Glutamatergic neuron (in vitro differentiated cells): ENCODE data around the gene FGD4. TPM values are rescaled to one million over a fixed set of nuclear protein-coding genes. Genes with fewer than 3 reads are reported as not detected.
"Not testable (repeated sequence)": the region's sequence is repeated elsewhere in the genome, so short reads cannot be mapped to it uniquely, and the experiment has no call there.

Experiments used
- DNase-seq: peaks from one replicate; pipeline ENCODE4 v3.0.0; 2022
- H3K27ac Mint-ChIP-seq: one replicate; pipeline ENCODE4 v1.8.0; 2020; ENCODE audit warnings: mild to moderate bottlenecking, mixed read lengths, inconsistent platforms; ENCODE audit not compliant: unreplicated experiment
- H3K27me3 Mint-ChIP-seq: one replicate; pipeline ENCODE4 v1.8.0; 2020; ENCODE audit warnings: mild to moderate bottlenecking, moderate library complexity, mixed read lengths, inconsistent platforms; ENCODE audit not compliant: unreplicated experiment
- H3K36me3 Mint-ChIP-seq: one replicate; pipeline ENCODE4 v1.8.0; 2020; ENCODE audit warnings: mild to moderate bottlenecking, mixed read lengths, inconsistent platforms; ENCODE audit not compliant: unreplicated experiment
- H3K4me1 Mint-ChIP-seq: one replicate; pipeline ENCODE4 v1.8.0; 2020; ENCODE audit warnings: mild to moderate bottlenecking, low read depth, mixed read lengths, inconsistent platforms; ENCODE audit not compliant: unreplicated experiment
- H3K4me3 Mint-ChIP-seq: one replicate; pipeline ENCODE4 v1.8.0; 2020; ENCODE audit warnings: mild to moderate bottlenecking, mixed read lengths, inconsistent platforms; ENCODE audit not compliant: unreplicated experiment
- H3K9me3 Mint-ChIP-seq: one replicate; pipeline ENCODE4 v1.8.0; 2020; ENCODE audit warnings: mild to moderate bottlenecking, moderate library complexity, mixed read lengths, inconsistent platforms; ENCODE audit not compliant: unreplicated experiment
- CTCF ChIP-seq: fragments of 200-600 bp; sonication (generic); IDR thresholded peaks from one replicate; pipeline ENCODE4 v1.5.0; 2021; ENCODE audit not compliant: partially characterized antibody, unreplicated experiment
- total RNA-seq: library from RNA; stranded (reverse); fragmentation: NEBNext Ultra II Directional; extraction: Animal tissue kit (Norgen Biotek cat#: 25700); gene quantifications from one replicate; pipeline ENCODE4 v1.2.1, GENCODE V29; 2021; ENCODE audit not compliant: unreplicated experiment

FGD4 gene
- total RNA-seq, 1 donor from 2014 or later, result 105 TPM

DNA sequence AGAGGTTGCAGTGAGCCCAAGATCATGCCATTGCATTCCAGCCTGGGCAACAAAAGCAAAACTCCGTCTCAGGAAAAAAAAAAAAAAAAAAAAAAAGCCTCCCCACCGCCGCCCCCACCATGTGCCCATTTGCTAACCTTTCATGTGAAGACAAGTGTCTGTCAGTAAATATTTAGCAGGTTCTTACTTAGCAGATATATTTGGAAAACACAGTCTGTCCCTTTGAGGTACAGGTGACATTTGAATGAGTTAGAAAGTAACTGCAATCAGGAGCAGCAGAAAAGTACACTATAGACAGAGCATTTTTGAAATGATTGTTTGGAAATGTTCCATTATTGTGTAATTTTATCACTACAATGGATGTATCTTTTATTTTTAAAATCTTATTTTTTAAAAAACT, 119.7 kb downstream of the FGD4 start:
- H3K36me3 Mint-ChIP-seq, result no peaks in the 10 kb centered on the region
- H3K9me3 Mint-ChIP-seq, result peaks cover 1% of the 10 kb centered on the region
- H3K27me3 Mint-ChIP-seq, result no peaks in the 10 kb centered on the region
- no peak overlapping the region for H3K27ac Mint-ChIP-seq
- peaks cover 35% of the 10 kb centered on the region for H3K4me1 Mint-ChIP-seq
- DNase-seq, result no peak
- TF ChIP-seq CTCF, result no peak
- H3K4me3 Mint-ChIP-seq, result no peak overlapping the region

GRCh38 chr12:32522331-32523221, 123.2 kb downstream of the FGD4 start:
- no peak for DNase-seq
- H3K27ac Mint-ChIP-seq, result peak overlapping the region; percentile 41
- H3K36me3 Mint-ChIP-seq, result no peaks in the 10 kb centered on the region

GRCh38 chr12:32525802-32526201, 126.4 kb downstream of the FGD4 start:
- not testable (repeated sequence) for H3K4me3 Mint-ChIP-seq, H3K9me3 Mint-ChIP-seq, DNase-seq, H3K36me3 Mint-ChIP-seq, H3K27ac Mint-ChIP-seq, H3K27me3 Mint-ChIP-seq
- H3K4me1 Mint-ChIP-seq, result peaks cover 24% of the 10 kb centered on the region

More at GRCh38 chr12:32522331-32523221, 123.2 kb downstream of the FGD4 start:
- Mint-ChIP-seq H3K4me1 (peaks cover 25% of the 10 kb centered on the region), H3K4me3 (peak overlapping the region; percentile 30), H3K9me3 (peaks cover 5% of the 10 kb centered on the region), H3K27me3 (peaks cover 3% of the 10 kb centered on the region)
- no peak for TF ChIP-seq CTCF

DNA sequence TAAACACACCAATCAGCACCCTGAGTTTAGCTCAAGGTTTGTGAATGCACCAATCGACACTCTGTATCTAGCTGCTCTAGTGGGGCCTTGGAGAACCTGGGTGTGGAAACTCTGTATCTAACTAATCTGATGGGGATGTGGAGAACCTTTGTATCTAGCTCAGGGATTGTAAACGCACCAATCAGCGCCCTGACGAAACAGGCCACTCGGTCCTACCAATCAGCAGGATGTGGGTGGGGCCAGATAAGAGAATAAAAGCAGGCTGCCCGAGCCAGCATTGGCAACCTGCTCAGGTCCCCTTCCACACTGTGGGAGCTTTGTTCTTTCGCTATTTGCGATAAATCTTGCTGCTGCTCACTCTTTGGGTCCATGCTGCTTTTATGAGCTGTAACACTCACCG, 127.0 kb downstream of the FGD4 start:
- H3K27ac Mint-ChIP-seq, result peak overlapping the region; percentile 67
- H3K4me3 Mint-ChIP-seq, H3K27me3 Mint-ChIP-seq, DNase-seq, H3K36me3 Mint-ChIP-seq, H3K9me3 Mint-ChIP-seq: not testable (repeated sequence)
- H3K4me1 Mint-ChIP-seq, result peaks cover 21% of the 10 kb centered on the region

GRCh38 chr12:32532422-32532821, 133.1 kb downstream of the FGD4 start:
- Mint-ChIP-seq H3K4me1 (peaks cover 39% of the 10 kb centered on the region), H3K9me3 (no peaks in the 10 kb centered on the region), H3K4me3 (no peak overlapping the region), H3K36me3 (no peaks in the 10 kb centered on the region), H3K27me3 (peaks cover 2% of the 10 kb centered on the region), H3K27ac (no peak overlapping the region)
- DNase-seq, result no peak
- TF ChIP-seq CTCF, result no peak

- no peak for TF ChIP-seq CTCF
- DNase-seq, result no peak
- H3K4me1 Mint-ChIP-seq, result peaks cover 41% of the 10 kb centered on the region
- H3K27ac Mint-ChIP-seq, result peak overlapping the region; percentile 70
- H3K27me3 Mint-ChIP-seq, result peaks cover 2% of the 10 kb centered on the region
- no peaks in the 10 kb centered on the region for H3K36me3 Mint-ChIP-seq
- no peak overlapping the region for H3K4me3 Mint-ChIP-seq
- no peaks in the 10 kb centered on the region for H3K9me3 Mint-ChIP-seq
Measured at GRCh38 chr12:32532951-32533350, 133.6 kb downstream of the FGD4 start.

- not testable (repeated sequence) for H3K27ac Mint-ChIP-seq, H3K27me3 Mint-ChIP-seq, H3K36me3 Mint-ChIP-seq, DNase-seq, H3K9me3 Mint-ChIP-seq, H3K4me3 Mint-ChIP-seq
- peaks cover 43% of the 10 kb centered on the region for H3K4me1 Mint-ChIP-seq
Measured at GRCh38 chr12:32533506-32533905, 134.1 kb downstream of the FGD4 start.
